Measurements from ENCODE around the gene HOXD4.

- TF ChIP-seq CTCF (tag by site-specific recombination; IDR thresholded peaks at IDR 0.05): no peak
- no peak for TF ChIP-seq HOXA7 (CRISPR knock-in tag; IDR thresholded peaks at IDR 0.05; ENCODE audit: borderline replicate concordance)
- no peak for TF ChIP-seq ZNF785 (tag by site-specific recombination; IDR thresholded peaks at IDR 0.05)
- TF ChIP-seq ZNF112 (tag by site-specific recombination; IDR thresholded peaks at IDR 0.05): no peak
- no peak for TF ChIP-seq PRDM6 (tag by site-specific recombination; IDR thresholded peaks at IDR 0.05)
- no peak for TF ChIP-seq ZNF292 (tag by site-specific recombination; IDR thresholded peaks at IDR 0.05; ENCODE audit: borderline replicate concordance, low read depth)
- TF ChIP-seq ZNF449 (tag by site-specific recombination; IDR thresholded peaks at IDR 0.05): no peak
These were observed 17.8 kb downstream of the HOXD4 start for GRCh38 chr2:176169181-176169580.
